ENCODE measurements around the gene SPA17. TPM values are rescaled to one million over a fixed set of nuclear protein-coding genes. Genes with fewer than 3 reads are reported as not detected.
A peak's percentile ranks its signal among the peaks of the same experiment; 100 is the strongest.

The SPA17 gene
- total and polyA plus RNA-seq, 4 experiments from 2014 or later = 0.55 to 0.81 (median 0.68) TPM

GRCh38 chr11:124739479-124740276, 66.0 kb downstream of the SPA17 start, which contains the start of gene NRGN:
Gene NRGN, plus strand, starts transcription at chr11:124739942. Its CDS starts 143 bp downstream, at chr11:124740085.
- Mint-ChIP-seq H3K9me3 (no peaks in the 10 kb centered on the region), H3K4me3 (peak within 1 kb of the TSS; percentile 83 to 94 (median 86)), H3K27me3 (peaks cover 0 to 3% of the 10 kb centered on the region in 2 donors), H3K36me3 (no peaks in the 10 kb centered on the region), H3K27ac (peak within 1 kb of the TSS; percentile 38 to 80 (median 62)), H3K4me1 (peaks cover 3 to 20% (median 16%) of the 10 kb centered on the region in 4 donors)
- H3K27me3 ChIP-seq (ENCODE audit: insufficient read depth, low read length) = peaks cover 5% of the 10 kb centered on the region
- intact Hi-C loops (cut with micrococcal nuclease) = loop anchor here (1.0 kb wide), 2 partner anchors 24 to 66 kb away; partner anchors contain the start of genes SIAE and SPA17
- H3K9me3 ChIP-seq (ENCODE audit: control insufficient read depth in 1 of 2, low read length in 2 of 2) = no peaks in the 10 kb centered on the region
- POLR2A ChIA-PET (ENCODE audit: partially characterized antibody) = interaction anchor here (0.8 to 2.4 kb wide), 3 partner anchors 19 to 67 kb away, joined by 4 to 9 read pairs (median 6); partner anchors contain the start of gene SIAE
- CTCF ChIA-PET (ENCODE audit: partially characterized antibody) = interaction anchor here (1.0 to 17.0 kb wide), 4 partner anchors 26 to 70 kb away, joined by 3 to 239 read pairs (median 38); partner anchors contain the start of gene ESAM
- H3K36me3 ChIP-seq (ENCODE audit: insufficient read depth, low read length) = no peaks in the 10 kb centered on the region
- DNase-seq = peak; percentile 73 to 81 (median 76)
- H3K4me1 ChIP-seq (ENCODE audit: insufficient read depth, low read length) = peaks cover 17% of the 10 kb centered on the region
- no peak within 1 kb of the TSS for H3K27ac ChIP-seq (ENCODE audit: low read depth, low read length)
- peak within 1 kb of the TSS; percentile 39 to 60 for H3K4me3 ChIP-seq (ENCODE audit: low read length in 2 of 2)

- Mint-ChIP-seq H3K27ac (peak overlapping the region in 5 of 7 donors; percentile 38 to 80 (median 66)), H3K36me3 (no peaks in the 10 kb centered on the region), H3K9me3 (no peaks in the 10 kb centered on the region), H3K4me1 (peaks cover 7 to 24% (median 16%) of the 10 kb centered on the region in 4 donors), H3K27me3 (peaks cover 0 to 3% of the 10 kb centered on the region in 2 donors), H3K4me3 (peak overlapping the region; percentile 82 to 94 (median 86))
- Histone ChIP-seq H3K36me3 (ENCODE audit: insufficient read depth, low read length) (no peaks in the 10 kb centered on the region), H3K27ac (ENCODE audit: low read depth, low read length) (no peak overlapping the region), H3K27me3 (ENCODE audit: insufficient read depth, low read length) (peaks cover 5% of the 10 kb centered on the region), H3K4me3 (ENCODE audit: low read length in 2 of 2) (peak overlapping the region; percentile 30 to 60), H3K4me1 (ENCODE audit: insufficient read depth, low read length) (peaks cover 17% of the 10 kb centered on the region), H3K9me3 (ENCODE audit: control insufficient read depth in 1 of 2, low read length in 2 of 2) (no peaks in the 10 kb centered on the region)
- intact Hi-C loops (cut with micrococcal nuclease) = loop anchor here (1.0 kb wide), 1 partner anchor 67 kb away; the partner anchor contains the start of genes SIAE and SPA17
- ChIA-PET CTCF (ENCODE audit: partially characterized antibody) (interaction anchor here (1.0 to 17.0 kb wide), 4 partner anchors 25 to 70 kb away, joined by 3 to 239 read pairs (median 38); partner anchors contain the start of gene ESAM), POLR2A (ENCODE audit: partially characterized antibody) (interaction anchor here (0.8 to 2.4 kb wide), 4 partner anchors 12 to 67 kb away, joined by 3 to 9 read pairs (median 5); partner anchors contain the start of genes SIAE and VSIG2)
- peak; percentile 50 to 61 (median 54) for DNase-seq
Observed at GRCh38 chr11:124740277-124740882, 66.7 kb downstream of the SPA17 start.

GRCh38 chr11:124742555-124742954, 68.9 kb downstream of the SPA17 start:
- peaks cover 22% of the 10 kb centered on the region for H3K4me1 ChIP-seq (ENCODE audit: insufficient read depth, low read length)
- POLR2A ChIA-PET (ENCODE audit: partially characterized antibody) = no interaction called here
- intact Hi-C loops (cut with micrococcal nuclease) = no loop called here

GRCh38 chr11:124743050-124743449, 69.3 kb downstream of the SPA17 start:
- no peak overlapping the region for H3K4me3 Mint-ChIP-seq
- Histone ChIP-seq H3K27ac (ENCODE audit: low read depth, low read length) (no peak overlapping the region), H3K4me1 (ENCODE audit: insufficient read depth, low read length) (peaks cover 22% of the 10 kb centered on the region), H3K9me3 (ENCODE audit: control insufficient read depth in 1 of 2, low read length in 2 of 2) (no peaks in the 10 kb centered on the region), H3K4me3 (ENCODE audit: low read length in 2 of 2) (no peak overlapping the region), H3K27me3 (ENCODE audit: insufficient read depth, low read length) (peaks cover 5% of the 10 kb centered on the region), H3K36me3 (ENCODE audit: insufficient read depth, low read length) (no peaks in the 10 kb centered on the region)
- ChIA-PET POLR2A (ENCODE audit: partially characterized antibody) (no interaction called here), CTCF (ENCODE audit: partially characterized antibody) (interaction anchor here (1.1 to 17.0 kb wide), 7 partner anchors 15 to 95 kb away, joined by 3 to 239 read pairs (median 5); partner anchors contain the start of genes ESAM, SIAE and SPA17)
- intact Hi-C loops (cut with micrococcal nuclease) = no loop called here
- H3K27ac Mint-ChIP-seq = no peak overlapping the region
- no peak for DNase-seq
- peaks cover 11 to 29% (median 21%) of the 10 kb centered on the region in 4 donors for H3K4me1 Mint-ChIP-seq
- H3K36me3 Mint-ChIP-seq = peaks cover 0 to 6% of the 10 kb centered on the region in 2 donors
- peaks cover 0 to 4% of the 10 kb centered on the region in 2 donors for H3K27me3 Mint-ChIP-seq
- H3K9me3 Mint-ChIP-seq = no peaks in the 10 kb centered on the region

More at GRCh38 chr11:124742555-124742954, 68.9 kb downstream of the SPA17 start:
- Mint-ChIP-seq H3K4me1 (peaks cover 11 to 29% (median 21%) of the 10 kb centered on the region in 4 donors), H3K27me3 (peaks cover 0 to 4% of the 10 kb centered on the region in 2 donors), H3K9me3 (no peaks in the 10 kb centered on the region), H3K36me3 (peaks cover 0 to 6% of the 10 kb centered on the region in 2 donors), H3K27ac (no peak overlapping the region), H3K4me3 (no peak overlapping the region)
- H3K27me3 ChIP-seq (ENCODE audit: insufficient read depth, low read length) = peaks cover 5% of the 10 kb centered on the region
- CTCF ChIA-PET (ENCODE audit: partially characterized antibody) = interaction anchor here (1.1 to 17.0 kb wide), 6 partner anchors 16 to 95 kb away, joined by 3 to 239 read pairs (median 5); partner anchors contain the start of genes ESAM, SIAE and SPA17
- H3K9me3 ChIP-seq (ENCODE audit: control insufficient read depth in 1 of 2, low read length in 2 of 2) = no peaks in the 10 kb centered on the region
- H3K27ac ChIP-seq (ENCODE audit: low read depth, low read length) = no peak overlapping the region
- no peaks in the 10 kb centered on the region for H3K36me3 ChIP-seq (ENCODE audit: insufficient read depth, low read length)
- no peak for DNase-seq
- no peak overlapping the region for H3K4me3 ChIP-seq (ENCODE audit: low read length in 2 of 2)

GRCh38 chr11:124745270-124745834, 71.6 kb downstream of the SPA17 start:
- no peak overlapping the region for H3K27ac ChIP-seq (ENCODE audit: low read depth, low read length)
- Mint-ChIP-seq H3K36me3 (peaks cover 0 to 6% of the 10 kb centered on the region in 2 donors), H3K9me3 (no peaks in the 10 kb centered on the region), H3K27ac (peak overlapping the region in 3 of 7 donors; percentile 13 to 79 (median 77)), H3K4me3 (peak overlapping the region; percentile 71 to 98 (median 80)), H3K4me1 (peaks cover 8 to 28% (median 13%) of the 10 kb centered on the region in 4 donors), H3K27me3 (peaks cover 0 to 4% of the 10 kb centered on the region in 2 donors)
- ChIA-PET CTCF (ENCODE audit: partially characterized antibody) (interaction anchor here (0.6 to 17.0 kb wide), 14 partner anchors 11 to 1703 kb away, joined by 3 to 239 read pairs (median 13); partner anchors contain the start of genes ESAM, MSANTD2, SIAE and SPA17), POLR2A (ENCODE audit: partially characterized antibody) (interaction anchor here (1.4 to 3.4 kb wide), 8 partner anchors 9 to 208 kb away, joined by 3 to 50 read pairs (median 30); partner anchors contain the start of genes CCDC15, ESAM, MSANTD2 and SIAE)
- no peaks in the 10 kb centered on the region for H3K36me3 ChIP-seq (ENCODE audit: insufficient read depth, low read length)
- peaks cover 5% of the 10 kb centered on the region for H3K27me3 ChIP-seq (ENCODE audit: insufficient read depth, low read length)
- peaks cover 14% of the 10 kb centered on the region for H3K4me1 ChIP-seq (ENCODE audit: insufficient read depth, low read length)
- H3K9me3 ChIP-seq (ENCODE audit: control insufficient read depth in 1 of 2, low read length in 2 of 2) = no peaks in the 10 kb centered on the region
- H3K4me3 ChIP-seq (ENCODE audit: low read length in 2 of 2) = no peak overlapping the region
- no peak for DNase-seq
- intact Hi-C loops (cut with micrococcal nuclease) = no loop called here

GRCh38 chr11:124745835-124746620, 72.3 kb downstream of the SPA17 start:
- peaks cover 7% of the 10 kb centered on the region for H3K4me1 ChIP-seq (ENCODE audit: insufficient read depth, low read length)
- peak overlapping the region; percentile 58 for H3K27ac ChIP-seq (ENCODE audit: low read depth, low read length)
- Mint-ChIP-seq H3K27me3 (peaks cover 0 to 1% of the 10 kb centered on the region in 2 donors), H3K4me3 (peak overlapping the region; percentile 96 to 99 (median 98)), H3K27ac (peak overlapping the region; percentile 83 to 98 (median 94)), H3K36me3 (peaks cover 0 to 6% of the 10 kb centered on the region in 2 donors), H3K9me3 (no peaks in the 10 kb centered on the region), H3K4me1 (peaks cover 6 to 21% (median 9%) of the 10 kb centered on the region in 4 donors)
- no peaks in the 10 kb centered on the region for H3K9me3 ChIP-seq (ENCODE audit: control insufficient read depth in 1 of 2, low read length in 2 of 2)
- peak overlapping the region; percentile 76 to 97 for H3K4me3 ChIP-seq (ENCODE audit: low read length in 2 of 2)
- ChIA-PET POLR2A (ENCODE audit: partially characterized antibody) (interaction anchor here (0.7 to 3.4 kb wide), 17 partner anchors 7 to 846 kb away, joined by 3 to 50 read pairs (median 6); partner anchors contain the start of genes CCDC15, ESAM, MSANTD2 and SIAE), CTCF (ENCODE audit: partially characterized antibody) (interaction anchor here (0.5 to 17.0 kb wide), 22 partner anchors 9 to 1702 kb away, joined by 3 to 239 read pairs (median 6); partner anchors contain the start of genes CCDC15, ESAM, MSANTD2 and SIAE)
- intact Hi-C loops (cut with micrococcal nuclease) = loop anchor here (1.0 to 2.0 kb wide), 8 partner anchors 12 to 1141 kb away; partner anchors contain the start of genes HYLS1, MSANTD2, SIAE and SPA17
- peaks cover 5% of the 10 kb centered on the region for H3K27me3 ChIP-seq (ENCODE audit: insufficient read depth, low read length)
- no peak for DNase-seq
- H3K36me3 ChIP-seq (ENCODE audit: insufficient read depth, low read length) = no peaks in the 10 kb centered on the region

Measured in CD4-positive, alpha-beta memory T cell (primary cell).